OCI-LY7 (cell line): Measurements from ENCODE around the gene COL4A2. TPM values are rescaled to one million over a fixed set of nuclear protein-coding genes. Genes with fewer than 3 reads are reported as not detected.

Experiments used
- BruUV-seq: library from RNA; stranded (reverse); fragments of 400-500 nt; replicated peaks from 2 replicates; lab custom pipeline; 2021; lab: Mats Ljungman, UMichigan
- CTCF ChIA-PET: fragments of 300-600 bp; sonication (Branson Sonifier 250); formaldehyde crosslinking; loops from one replicate; lab custom pipeline; 2022; ENCODE audit warnings: antibody characterized with exemption; ENCODE audit not compliant: unreplicated experiment; lab: Charles Lee
- POLR2A ChIA-PET: fragments of 300-600 bp; sonication (Branson Sonifier 250); formaldehyde crosslinking; loops from one replicate; lab custom pipeline; 2022; ENCODE audit warnings: antibody characterized with exemption; lab: Charles Lee
- DNase-seq: peaks from one replicate; pipeline ENCODE4 v3.0.0-alpha.2; 2015; ENCODE audit warnings: low spot score
- H2AFZ ChIP-seq: fragments of 200-600 bp; sonication (generic), shearing (Covaris generic); 2 replicates; pipeline ENCODE4 v1.6.1; 2014; ENCODE audit warnings: mild to moderate bottlenecking, antibody characterized with exemption, low read length, moderate library complexity
- H3K27ac ChIP-seq: fragments of 200-600 bp; sonication (generic); 2 replicates; pipeline ENCODE4 v1.5.1; 2014; ENCODE audit warnings: mixed run types, low read depth, mild to moderate bottlenecking, moderate library complexity, low read length, inconsistent platforms; ENCODE audit not compliant: poor library complexity, severe bottlenecking
- H3K36me3 ChIP-seq: fragments of 200-600 bp; sonication (generic); 2 replicates; pipeline ENCODE4 v1.6.1; 2014; ENCODE audit warnings: mild to moderate bottlenecking, antibody characterized with exemption, low read length, moderate library complexity, mixed read lengths; ENCODE audit not compliant: insufficient read depth
- H3K4me1 ChIP-seq: fragments of 200-600 bp; sonication (generic); 2 replicates; pipeline ENCODE4 v1.5.1; 2014; ENCODE audit warnings: mild to moderate bottlenecking, low read length; ENCODE audit not compliant: insufficient read depth, poor library complexity, severe bottlenecking
- H3K4me2 ChIP-seq: fragments of 200-600 bp; sonication (generic); 2 replicates; pipeline ENCODE4 v1.6.1; 2014; ENCODE audit warnings: mild to moderate bottlenecking, low read length
- H3K4me3 ChIP-seq: fragments of 200-600 bp; sonication (generic); 2 replicates; pipeline ENCODE4 v1.5.1; 2014; ENCODE audit warnings: mild to moderate bottlenecking, low read depth, low read length; ENCODE audit not compliant: poor library complexity, severe bottlenecking
- H3K79me2 ChIP-seq: fragments of 200-600 bp; sonication (generic); 2 replicates; pipeline ENCODE4 v1.6.1; 2016; ENCODE audit warnings: low read depth, mild to moderate bottlenecking, low read length, moderate library complexity, mixed read lengths; ENCODE audit not compliant: insufficient read depth
- H3K9me2 ChIP-seq: fragments of 200-600 bp; sonication (generic); 2 replicates; pipeline ENCODE4 v1.6.1; 2016; ENCODE audit warnings: mild to moderate bottlenecking, low read length, mixed read lengths; ENCODE audit not compliant: insufficient read depth
- H3K9me3 ChIP-seq: fragments of 200-600 bp; sonication (generic); 2 replicates; pipeline ENCODE4 v1.6.1; 2014; ENCODE audit warnings: mild to moderate bottlenecking, mixed run types, low read length, mixed read lengths
- H4K20me1 ChIP-seq: fragments of 200-600 bp; sonication (generic); 2 replicates; pipeline ENCODE4 v1.6.1; 2014; ENCODE audit warnings: mild to moderate bottlenecking, antibody characterized with exemption, low read length, moderate library complexity, mixed read lengths; ENCODE audit not compliant: insufficient read depth
- CTCF ChIP-seq: fragments of 200-600 bp; sonication (generic); conservative IDR thresholded peaks from 2 replicates; pipeline ENCODE4 v1.5.1; 2014; ENCODE audit warnings: mild to moderate bottlenecking, antibody characterized with exemption, low read length, moderate library complexity, mixed read lengths
- EZH2phosphoT487 ChIP-seq: fragments of 200-600 bp; sonication (generic); IDR thresholded peaks from 2 replicates; pipeline ENCODE4 v1.6.1; 2018; ENCODE audit warnings: low read depth, borderline replicate concordance, mild to moderate bottlenecking, mixed run types, antibody characterized with exemption, low read length, moderate library complexity, mixed read lengths
- intact Hi-C: fragments of 100-400 bp; cut with micrococcal nuclease; formaldehyde crosslinking; loops from one replicate; pipeline ENCODE4 v1.10.0; 2022; ENCODE audit not compliant: unreplicated experiment
- total RNA-seq, 2 experiments: library from RNA; depleted of rRNA in 1 of 2; stranded (reverse); fragments of >200 nt in 1 of 2; shearing (Covaris generic) in 1 of 2; gene quantifications; 2 replicates each; pipeline ENCODE4 v1.2.3, GENCODE V29; 2014 to 2022

COL4A2 gene
- total RNA-seq, 2 experiments from 2014 or later = 0.34 TPM; not detected in 1

DNA sequence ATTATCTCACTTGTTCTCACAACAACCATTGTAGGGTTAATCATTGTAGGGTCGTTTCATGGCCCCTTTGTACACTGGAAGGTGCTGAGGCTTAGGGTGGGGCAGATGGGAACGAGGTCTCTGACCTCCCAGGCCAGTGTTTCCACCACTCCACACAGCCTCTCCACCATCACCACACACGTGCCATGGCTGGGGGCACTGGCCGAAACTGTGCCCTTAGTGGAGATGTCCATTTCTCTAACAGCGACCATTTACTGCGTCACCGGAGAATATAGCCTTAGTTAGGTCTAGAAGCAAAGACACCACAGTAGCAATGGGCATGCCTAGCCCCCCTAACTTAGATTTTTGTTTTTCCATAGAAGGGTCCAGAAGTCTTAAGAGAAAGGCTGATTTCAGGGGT is 36.6 kb upstream of the COL4A2 start:
- intact Hi-C loops = no loop called here
- BruUV-seq = no TSS peak

GRCh38 chr13:110271313-110271712 is 35.8 kb upstream of the COL4A2 start:
- no peak overlapping the region for H3K4me2 ChIP-seq
- POLR2A ChIA-PET = no interaction called here
- TF ChIP-seq EZH2phosphoT487 = no peak
- no peak for TF ChIP-seq CTCF
- no peaks in the 10 kb centered on the region for H3K36me3 ChIP-seq
- no peak overlapping the region for H3K27ac ChIP-seq
- no peak overlapping the region for H2AFZ ChIP-seq
- H3K4me1 ChIP-seq = no peaks in the 10 kb centered on the region
- no peak for DNase-seq
- no peaks in the 10 kb centered on the region for H4K20me1 ChIP-seq
- CTCF ChIA-PET = no interaction called here
- no peaks in the 10 kb centered on the region for H3K9me3 ChIP-seq
- intact Hi-C loops = no loop called here
- no peak overlapping the region for H3K4me3 ChIP-seq
- no peaks in the 10 kb centered on the region for H3K79me2 ChIP-seq
- H3K9me2 ChIP-seq = no peaks in the 10 kb centered on the region
- BruUV-seq = no TSS peak

More for the DNA sequence above, 36.6 kb upstream of the COL4A2 start:
- Histone ChIP-seq H3K4me2 (no peak overlapping the region), H4K20me1 (no peaks in the 10 kb centered on the region), H3K9me3 (no peaks in the 10 kb centered on the region), H3K27ac (no peak overlapping the region), H3K79me2 (no peaks in the 10 kb centered on the region), H3K36me3 (no peaks in the 10 kb centered on the region), H3K9me2 (no peaks in the 10 kb centered on the region), H2AFZ (no peak overlapping the region), H3K4me1 (no peaks in the 10 kb centered on the region), H3K4me3 (no peak overlapping the region)
- CTCF ChIA-PET = interaction anchor here (0.6 kb wide), 1 partner anchor 664 kb away, joined by 3 read pairs; no protein-coding TSS in a partner anchor
- TF ChIP-seq EZH2phosphoT487 = no peak
- no peak for TF ChIP-seq CTCF
- POLR2A ChIA-PET = no interaction called here
- DNase-seq = no peak

DNA sequence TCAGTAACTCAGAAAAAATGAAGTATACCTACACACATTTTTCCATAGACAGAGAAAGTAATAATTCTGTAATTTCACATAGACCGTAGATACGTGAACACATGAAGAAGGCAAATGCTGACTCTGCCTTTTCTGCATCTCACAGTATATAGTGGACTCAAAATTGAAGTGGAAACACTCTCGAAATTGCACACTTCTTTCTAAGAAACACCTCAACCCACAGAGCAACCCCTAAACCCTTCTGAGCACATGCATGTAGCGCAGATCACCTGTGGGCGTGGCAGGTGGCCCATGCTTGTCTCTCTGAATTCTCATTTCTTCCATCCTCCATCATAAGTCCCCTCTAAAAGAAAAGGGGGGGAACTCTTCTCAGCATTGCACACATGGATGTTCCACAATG is 34.9 kb upstream of the COL4A2 start:
- BruUV-seq = no TSS peak
- no peak for TF ChIP-seq CTCF
- TF ChIP-seq EZH2phosphoT487 = no peak

More for the DNA sequence above, 34.9 kb upstream of the COL4A2 start:
- Histone ChIP-seq H3K9me2 (no peaks in the 10 kb centered on the region), H4K20me1 (no peaks in the 10 kb centered on the region), H3K4me1 (no peaks in the 10 kb centered on the region), H3K27ac (no peak overlapping the region), H3K36me3 (no peaks in the 10 kb centered on the region), H3K79me2 (no peaks in the 10 kb centered on the region), H3K4me2 (no peak overlapping the region), H3K4me3 (no peak overlapping the region), H2AFZ (no peak overlapping the region), H3K9me3 (no peaks in the 10 kb centered on the region)
- intact Hi-C loops = no loop called here
- CTCF ChIA-PET = no interaction called here
- POLR2A ChIA-PET = no interaction called here
- DNase-seq = no peak
